Measurements from ENCODE around the gene CLEC16A.
"Not testable (repeated sequence)": the region's sequence is repeated elsewhere in the genome, so short reads cannot be mapped to it uniquely, and the experiment has no call there.

Gene CLEC16A

DNA sequence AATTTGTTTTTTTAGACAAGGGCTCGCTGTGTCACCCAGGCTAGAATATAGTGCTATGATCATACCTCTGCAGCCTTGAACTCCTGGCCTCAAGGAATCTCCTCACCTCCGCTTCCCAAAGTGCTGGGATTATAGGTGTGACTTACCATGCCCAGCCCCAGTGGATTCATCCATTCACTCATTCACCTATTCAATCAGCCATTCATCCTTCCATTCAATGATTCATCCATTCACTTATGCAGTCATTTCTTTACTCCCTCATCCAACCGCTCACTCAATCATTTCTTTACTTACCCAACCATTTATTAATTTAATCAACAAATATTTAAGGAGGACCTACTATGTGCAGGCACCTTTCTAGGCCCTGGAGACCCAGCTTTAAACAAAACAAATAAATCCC is 27.8 kb upstream of the CLEC16A start:
- no peaks in the 10 kb centered on the region for H3K27me3 ChIP-seq (ENCODE audit: control insufficient read depth, insufficient read depth, low read length)
- no peaks in the 10 kb centered on the region for H3K36me3 ChIP-seq (ENCODE audit: control insufficient read depth, insufficient read depth, low read length)
- H3K9me3 ChIP-seq (ENCODE audit: control insufficient read depth, insufficient read depth, low read depth, low read length): no peaks in the 10 kb centered on the region
- no peak overlapping the region for H3K27ac ChIP-seq (ENCODE audit: low read depth, low read length)
- peaks cover 11% of the 10 kb centered on the region for H3K4me1 ChIP-seq (ENCODE audit: control insufficient read depth, insufficient read depth, low read length)
- H3K4me3 ChIP-seq (ENCODE audit: low read depth, low read length): no peak overlapping the region
- H3K9ac ChIP-seq (ENCODE audit: low read length): no peak overlapping the region

GRCh38 chr16:10918294-10919002 is 25.9 kb upstream of the CLEC16A start:
- Histone ChIP-seq H3K9ac (ENCODE audit: low read length) (no peak overlapping the region), H3K27ac (ENCODE audit: low read depth, low read length) (no peak overlapping the region), H3K4me3 (ENCODE audit: low read depth, low read length) (peak overlapping the region; percentile 26)

GRCh38 chr16:10919003-10919351 is 25.4 kb upstream of the CLEC16A start:
- Histone ChIP-seq H3K27me3 (ENCODE audit: control insufficient read depth, insufficient read depth, low read length) (no peaks in the 10 kb centered on the region), H3K4me3 (ENCODE audit: low read depth, low read length) (no peak overlapping the region), H3K27ac (ENCODE audit: low read depth, low read length) (no peak overlapping the region), H3K4me1 (ENCODE audit: control insufficient read depth, insufficient read depth, low read length) (peaks cover 14% of the 10 kb centered on the region), H3K36me3 (ENCODE audit: control insufficient read depth, insufficient read depth, low read length) (no peaks in the 10 kb centered on the region), H3K9me3 (ENCODE audit: control insufficient read depth, insufficient read depth, low read depth, low read length) (no peaks in the 10 kb centered on the region), H3K9ac (ENCODE audit: low read length) (no peak overlapping the region)

More at GRCh38 chr16:10918294-10919002, 25.9 kb upstream of the CLEC16A start:
- H3K9me3 ChIP-seq (ENCODE audit: control insufficient read depth, insufficient read depth, low read depth, low read length): no peaks in the 10 kb centered on the region
- peaks cover 13% of the 10 kb centered on the region for H3K4me1 ChIP-seq (ENCODE audit: control insufficient read depth, insufficient read depth, low read length)
- no peaks in the 10 kb centered on the region for H3K36me3 ChIP-seq (ENCODE audit: control insufficient read depth, insufficient read depth, low read length)
- H3K27me3 ChIP-seq (ENCODE audit: control insufficient read depth, insufficient read depth, low read length): no peaks in the 10 kb centered on the region

DNA sequence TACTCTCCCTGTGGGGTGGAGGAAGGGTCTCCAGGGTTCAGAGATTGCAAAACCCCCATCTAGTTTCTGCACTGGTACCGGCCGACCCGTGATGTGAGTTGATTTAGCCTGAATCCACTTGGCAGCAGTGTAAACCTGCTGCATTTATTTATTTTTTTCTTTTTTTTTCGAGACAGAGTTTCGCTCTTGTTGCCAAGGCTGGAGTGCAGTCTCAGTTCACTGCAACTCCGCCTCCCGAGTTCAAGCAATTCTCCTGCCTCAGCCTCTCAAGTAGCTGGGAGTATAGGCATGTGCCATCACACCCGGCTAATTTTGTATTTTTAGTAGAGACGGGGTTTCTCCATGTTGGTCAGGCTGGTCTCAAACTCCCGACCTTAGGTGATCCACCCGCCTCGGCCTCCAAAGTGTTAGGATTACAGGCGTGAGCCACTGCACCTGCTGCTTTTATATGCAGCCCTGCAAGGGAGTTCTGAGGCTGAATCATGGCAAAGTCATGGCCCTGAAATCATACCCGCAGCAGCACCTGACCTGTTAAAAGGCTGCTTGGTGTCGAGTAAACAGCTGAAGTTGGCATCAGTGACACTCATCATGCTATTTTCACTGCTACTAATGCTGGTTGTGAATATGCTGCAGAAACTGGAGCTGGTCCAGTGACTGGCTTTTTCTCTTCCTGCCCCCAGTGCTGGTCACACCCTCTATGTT is 23.5 kb upstream of the CLEC16A start:
- Histone ChIP-seq H3K4me1 (ENCODE audit: control insufficient read depth, insufficient read depth, low read length) (peaks cover 13% of the 10 kb centered on the region), H3K9me3 (ENCODE audit: control insufficient read depth, insufficient read depth, low read depth, low read length) (no peaks in the 10 kb centered on the region), H3K36me3 (ENCODE audit: control insufficient read depth, insufficient read depth, low read length) (no peaks in the 10 kb centered on the region), H3K27ac (ENCODE audit: low read depth, low read length) (no peak overlapping the region), H3K9ac (ENCODE audit: low read length) (no peak overlapping the region), H3K4me3 (ENCODE audit: low read depth, low read length) (no peak overlapping the region), H3K27me3 (ENCODE audit: control insufficient read depth, insufficient read depth, low read length) (no peaks in the 10 kb centered on the region)

GRCh38 chr16:10921536-10922327 is 22.6 kb upstream of the CLEC16A start:
- Histone ChIP-seq H3K4me1 (ENCODE audit: control insufficient read depth, insufficient read depth, low read length) (peaks cover 10% of the 10 kb centered on the region), H3K9ac (ENCODE audit: low read length) (no peak overlapping the region), H3K4me3 (ENCODE audit: low read depth, low read length) (no peak overlapping the region), H3K27ac (ENCODE audit: low read depth, low read length) (no peak overlapping the region), H3K36me3 (ENCODE audit: control insufficient read depth, insufficient read depth, low read length) (peaks cover 1% of the 10 kb centered on the region; the same call in 1 of the 2 replicates), H3K9me3 (ENCODE audit: control insufficient read depth, insufficient read depth, low read depth, low read length) (no peaks in the 10 kb centered on the region), H3K27me3 (ENCODE audit: control insufficient read depth, insufficient read depth, low read length) (no peaks in the 10 kb centered on the region)

GRCh38 chr16:10922328-10923145 is 21.8 kb upstream of the CLEC16A start:
- Histone ChIP-seq H3K27me3 (ENCODE audit: control insufficient read depth, insufficient read depth, low read length) (no peaks in the 10 kb centered on the region), H3K27ac (ENCODE audit: low read depth, low read length) (no peak overlapping the region), H3K4me1 (ENCODE audit: control insufficient read depth, insufficient read depth, low read length) (peaks cover 10% of the 10 kb centered on the region), H3K9me3 (ENCODE audit: control insufficient read depth, insufficient read depth, low read depth, low read length) (no peaks in the 10 kb centered on the region), H3K4me3 (ENCODE audit: low read depth, low read length) (no peak overlapping the region), H3K36me3 (ENCODE audit: control insufficient read depth, insufficient read depth, low read length) (peaks cover 9% of the 10 kb centered on the region), H3K9ac (ENCODE audit: low read length) (no peak overlapping the region)

- Histone ChIP-seq H3K36me3 (ENCODE audit: control insufficient read depth, insufficient read depth, low read length) (peaks cover 16% of the 10 kb centered on the region), H3K27ac (ENCODE audit: low read depth, low read length) (no peak overlapping the region), H3K9ac (ENCODE audit: low read length) (no peak overlapping the region)
Measured at GRCh38 chr16:10923146-10923649, 21.2 kb upstream of the CLEC16A start.

DNA sequence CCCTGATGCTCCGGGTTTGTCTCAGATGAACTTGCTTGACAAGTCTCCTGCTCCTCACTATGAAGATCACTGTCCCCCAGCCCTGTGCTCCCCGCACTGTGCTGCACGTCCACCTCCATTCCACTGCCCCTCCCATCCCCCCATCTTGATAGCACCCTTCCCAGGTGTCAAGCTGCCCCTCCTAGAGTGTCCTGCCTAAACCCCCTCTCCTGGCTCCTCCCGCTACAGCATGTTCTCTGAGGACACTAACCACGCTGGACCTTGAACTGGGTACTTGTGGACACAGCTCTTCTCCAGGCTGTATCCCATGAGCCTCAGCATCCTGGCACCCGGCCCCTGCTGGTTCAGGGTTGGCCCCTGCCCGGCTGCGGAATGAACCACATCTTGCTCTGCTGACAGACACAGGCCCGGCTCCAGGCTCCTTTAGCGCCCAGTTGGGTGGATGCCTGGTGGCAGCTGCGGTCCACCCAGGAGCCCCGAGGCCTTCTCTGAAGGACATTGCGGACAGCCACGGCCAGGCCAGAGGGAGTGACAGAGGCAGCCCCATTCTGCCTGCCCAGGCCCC is 20.6 kb upstream of the CLEC16A start:
- H3K4me1 ChIP-seq (ENCODE audit: control insufficient read depth, insufficient read depth, low read length): peaks cover 2% of the 10 kb centered on the region; the same call in 1 of the 2 replicates
- H3K27me3 ChIP-seq (ENCODE audit: control insufficient read depth, insufficient read depth, low read length): no peaks in the 10 kb centered on the region
- H3K9me3 ChIP-seq (ENCODE audit: control insufficient read depth, insufficient read depth, low read depth, low read length): no peaks in the 10 kb centered on the region
- no peak overlapping the region for H3K27ac ChIP-seq (ENCODE audit: low read depth, low read length)
- peaks cover 19% of the 10 kb centered on the region for H3K36me3 ChIP-seq (ENCODE audit: control insufficient read depth, insufficient read depth, low read length)
- H3K4me3 ChIP-seq (ENCODE audit: low read depth, low read length): no peak overlapping the region
- no peak overlapping the region for H3K9ac ChIP-seq (ENCODE audit: low read length)

More at GRCh38 chr16:10923146-10923649, 21.2 kb upstream of the CLEC16A start:
- H3K4me1 ChIP-seq (ENCODE audit: control insufficient read depth, insufficient read depth, low read length): peaks cover 7% of the 10 kb centered on the region
- no peaks in the 10 kb centered on the region for H3K27me3 ChIP-seq (ENCODE audit: control insufficient read depth, insufficient read depth, low read length)
- H3K4me3 ChIP-seq (ENCODE audit: low read depth, low read length): no peak overlapping the region
- no peaks in the 10 kb centered on the region for H3K9me3 ChIP-seq (ENCODE audit: control insufficient read depth, insufficient read depth, low read depth, low read length)

DNA sequence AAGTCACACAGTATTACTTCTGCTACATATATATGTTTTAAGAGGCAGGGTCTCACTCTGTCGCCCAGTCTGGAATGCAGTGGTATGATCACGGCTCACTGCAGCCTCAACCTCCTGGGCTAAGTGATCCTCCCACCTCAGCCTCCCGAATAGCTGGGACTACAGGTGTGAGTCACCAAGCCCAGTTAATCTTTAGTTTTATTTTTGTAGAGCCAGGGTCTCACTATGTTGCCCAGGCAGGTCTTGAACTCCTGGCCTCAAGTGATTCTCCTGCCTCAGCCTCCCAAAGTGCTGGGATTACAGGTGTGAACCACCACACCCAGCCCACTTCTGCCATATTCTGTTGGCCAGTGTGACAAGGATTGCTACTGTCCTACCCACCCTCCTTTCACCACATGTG is 19.1 kb upstream of the CLEC16A start:
- not testable (repeated sequence) for H3K27ac ChIP-seq (ENCODE audit: low read depth, low read length); H3K9ac ChIP-seq (ENCODE audit: low read length); H3K27me3 ChIP-seq (ENCODE audit: control insufficient read depth, insufficient read depth, low read length); H3K4me1 ChIP-seq (ENCODE audit: control insufficient read depth, insufficient read depth, low read length); H3K9me3 ChIP-seq (ENCODE audit: control insufficient read depth, insufficient read depth, low read depth, low read length); H3K4me3 ChIP-seq (ENCODE audit: low read depth, low read length)
- peaks cover 26% of the 10 kb centered on the region for H3K36me3 ChIP-seq (ENCODE audit: control insufficient read depth, insufficient read depth, low read length)

DNA sequence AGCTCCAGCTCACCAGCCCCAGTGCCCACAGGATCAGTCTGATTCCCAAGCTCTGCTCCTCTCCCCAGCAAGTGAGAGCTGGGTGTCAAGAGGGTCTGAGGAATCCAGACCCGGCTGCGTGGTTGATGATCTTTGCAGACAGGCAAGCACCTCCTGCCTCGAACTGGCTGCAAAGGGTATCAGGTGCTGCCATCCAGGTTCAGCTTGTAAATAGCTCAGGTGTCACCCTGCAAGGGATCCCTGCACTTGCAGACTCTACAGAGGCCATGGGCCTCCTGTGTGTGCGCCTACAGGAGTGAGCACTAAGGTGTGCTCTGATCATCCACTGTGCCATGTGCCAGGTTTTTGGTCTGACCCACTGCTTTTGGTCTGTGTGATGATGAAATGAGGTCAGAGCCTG is 18.3 kb upstream of the CLEC16A start:
- Histone ChIP-seq H3K36me3 (ENCODE audit: control insufficient read depth, insufficient read depth, low read length) (peaks cover 26% of the 10 kb centered on the region), H3K4me1 (ENCODE audit: control insufficient read depth, insufficient read depth, low read length) (peaks cover 2% of the 10 kb centered on the region; the same call in 1 of the 2 replicates), H3K9me3 (ENCODE audit: control insufficient read depth, insufficient read depth, low read depth, low read length) (no peaks in the 10 kb centered on the region), H3K27me3 (ENCODE audit: control insufficient read depth, insufficient read depth, low read length) (no peaks in the 10 kb centered on the region), H3K9ac (ENCODE audit: low read length) (no peak overlapping the region), H3K27ac (ENCODE audit: low read depth, low read length) (no peak overlapping the region), H3K4me3 (ENCODE audit: low read depth, low read length) (no peak overlapping the region)
